Mucosa of rectum (tissue), 2 donors: ENCODE measurements around the gene C4orf50.
"Not testable (repeated sequence)": the region's sequence is repeated elsewhere in the genome, so short reads cannot be mapped to it uniquely, and the experiment has no call there.

Experiments
- H3K27ac ChIP-seq, 2 donors: one replicate each; pipeline ENCODE4 v1.7.0; 2013; ENCODE audit warnings: inconsistent platforms in 2 of 2, low read depth in 2 of 2, low read length in 2 of 2
- H3K27me3 ChIP-seq, 2 donors: one replicate each; pipeline ENCODE4 v1.7.0; 2013; ENCODE audit warnings: low read length in 2 of 2; ENCODE audit not compliant: control insufficient read depth in 2 of 2, insufficient read depth in 2 of 2
- H3K36me3 ChIP-seq, 2 donors: one replicate each; pipeline ENCODE4 v1.7.0; 2013; ENCODE audit warnings: low read length in 2 of 2; ENCODE audit not compliant: control insufficient read depth in 2 of 2, insufficient read depth in 2 of 2
- H3K4me1 ChIP-seq, 2 donors: one replicate each; pipeline ENCODE4 v1.7.0; 2013; ENCODE audit warnings: low read length in 2 of 2, mild to moderate bottlenecking in 1 of 2; ENCODE audit not compliant: control insufficient read depth in 2 of 2, insufficient read depth in 2 of 2
- H3K4me3 ChIP-seq, 2 donors: one replicate each; pipeline ENCODE4 v1.7.0; 2013; ENCODE audit warnings: low read length in 2 of 2
- H3K9ac ChIP-seq, 2 donors: one replicate each; pipeline ENCODE4 v1.7.0; 2013; ENCODE audit warnings: low read length in 2 of 2, low read depth in 1 of 2, mild to moderate bottlenecking in 1 of 2
- H3K9me3 ChIP-seq, 2 donors: one replicate each; pipeline ENCODE4 v1.7.0; 2013; ENCODE audit warnings: low read length in 2 of 2; ENCODE audit not compliant: control insufficient read depth in 2 of 2
- donor health status: healthy.
- donor health status: Normal muscosa, but diverticular disease.

C4orf50 gene

GRCh38 chr4:5857199-5857598, 161.0 kb downstream of the C4orf50 start:
- Histone ChIP-seq H3K4me3 (no peak overlapping the region), H3K36me3 (no peaks in the 10 kb centered on the region), H3K27ac (no peak overlapping the region), H3K4me1 (no peaks in the 10 kb centered on the region), H3K9me3 (no peaks in the 10 kb centered on the region), H3K27me3 (no peaks in the 10 kb centered on the region), H3K9ac (no peak overlapping the region)

DNA sequence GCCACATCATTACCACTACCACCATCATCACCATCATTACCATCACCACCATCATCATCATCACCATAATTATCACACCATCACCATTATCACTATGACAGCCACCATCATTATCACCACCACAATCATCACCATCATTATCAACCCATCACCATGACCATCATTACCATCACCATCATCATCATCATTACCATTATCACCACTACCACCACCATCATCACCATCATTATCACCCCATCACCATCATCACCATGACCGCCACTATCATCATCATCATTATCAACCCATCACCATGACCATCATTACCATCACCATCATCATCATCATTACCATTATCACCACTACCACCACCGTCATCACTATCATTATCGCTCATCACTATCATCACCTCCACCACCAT, 161.9 kb downstream of the C4orf50 start:
- not testable (repeated sequence) for H3K27me3 ChIP-seq, H3K9me3 ChIP-seq, H3K4me1 ChIP-seq, H3K36me3 ChIP-seq, H3K27ac ChIP-seq, H3K9ac ChIP-seq, H3K4me3 ChIP-seq

- Histone ChIP-seq H3K9ac (no peak overlapping the region), H3K27ac (no peak overlapping the region), H3K9me3 (no peaks in the 10 kb centered on the region), H3K27me3 (no peaks in the 10 kb centered on the region), H3K4me1 (no peaks in the 10 kb centered on the region), H3K4me3 (no peak overlapping the region), H3K36me3 (no peaks in the 10 kb centered on the region)
These were observed 163.3 kb downstream of the C4orf50 start for GRCh38 chr4:5854929-5855328.

DNA sequence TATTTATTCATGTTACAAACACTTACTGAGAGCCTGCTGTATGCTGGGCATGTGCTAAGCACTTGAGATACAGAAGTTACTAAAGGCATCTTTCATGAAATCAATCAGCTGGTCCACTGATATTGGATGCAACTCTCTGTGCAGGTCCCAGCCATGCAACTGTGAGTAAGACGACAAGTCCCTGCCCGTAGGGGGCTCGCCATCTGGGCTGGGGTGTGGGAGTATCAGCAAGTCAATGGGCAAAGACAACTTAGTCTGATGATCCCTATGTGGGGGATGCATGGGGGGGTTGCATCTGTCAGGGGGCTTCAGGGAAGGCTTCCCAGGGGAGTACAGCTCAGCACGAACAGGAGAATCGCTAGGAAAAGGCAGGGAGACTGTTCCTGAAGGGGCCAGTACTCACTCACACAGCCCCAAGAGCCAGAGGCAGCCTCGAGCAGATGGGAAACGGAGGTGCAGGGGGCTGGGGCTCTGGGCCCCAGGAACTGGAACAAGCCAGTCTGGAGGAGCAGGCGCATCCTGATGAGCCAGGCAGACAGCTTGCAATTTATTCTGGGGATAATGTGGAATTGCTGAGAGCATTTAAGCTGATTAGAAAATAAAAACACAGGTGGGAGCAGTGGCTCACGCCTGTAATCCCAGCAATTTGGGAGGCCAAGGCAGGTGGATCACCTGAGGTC, 165.6 kb downstream of the C4orf50 start:
- no peaks in the 10 kb centered on the region for H3K9me3 ChIP-seq
- no peak overlapping the region for H3K27ac ChIP-seq
- H3K36me3 ChIP-seq, result no peaks in the 10 kb centered on the region
- no peak overlapping the region for H3K9ac ChIP-seq
- no peaks in the 10 kb centered on the region for H3K27me3 ChIP-seq
- no peak overlapping the region for H3K4me3 ChIP-seq
- no peaks in the 10 kb centered on the region for H3K4me1 ChIP-seq

GRCh38 chr4:5851637-5852301, 166.5 kb downstream of the C4orf50 start:
- Histone ChIP-seq H3K4me1 (no peaks in the 10 kb centered on the region), H3K9ac (no peak overlapping the region), H3K4me3 (no peak overlapping the region), H3K36me3 (no peaks in the 10 kb centered on the region), H3K9me3 (no peaks in the 10 kb centered on the region), H3K27ac (no peak overlapping the region), H3K27me3 (no peaks in the 10 kb centered on the region)
